ENCODE results near the gene CYB5D1.
"Not testable (repeated sequence)": the region's sequence is repeated elsewhere in the genome, so short reads cannot be mapped to it uniquely, and the experiment has no call there.

The CYB5D1 gene, protein sequence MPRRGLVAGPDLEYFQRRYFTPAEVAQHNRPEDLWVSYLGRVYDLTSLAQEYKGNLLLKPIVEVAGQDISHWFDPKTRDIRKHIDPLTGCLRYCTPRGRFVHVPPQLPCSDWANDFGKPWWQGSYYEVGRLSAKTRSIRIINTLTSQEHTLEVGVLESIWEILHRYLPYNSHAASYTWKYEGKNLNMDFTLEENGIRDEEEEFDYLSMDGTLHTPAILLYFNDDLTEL

DNA sequence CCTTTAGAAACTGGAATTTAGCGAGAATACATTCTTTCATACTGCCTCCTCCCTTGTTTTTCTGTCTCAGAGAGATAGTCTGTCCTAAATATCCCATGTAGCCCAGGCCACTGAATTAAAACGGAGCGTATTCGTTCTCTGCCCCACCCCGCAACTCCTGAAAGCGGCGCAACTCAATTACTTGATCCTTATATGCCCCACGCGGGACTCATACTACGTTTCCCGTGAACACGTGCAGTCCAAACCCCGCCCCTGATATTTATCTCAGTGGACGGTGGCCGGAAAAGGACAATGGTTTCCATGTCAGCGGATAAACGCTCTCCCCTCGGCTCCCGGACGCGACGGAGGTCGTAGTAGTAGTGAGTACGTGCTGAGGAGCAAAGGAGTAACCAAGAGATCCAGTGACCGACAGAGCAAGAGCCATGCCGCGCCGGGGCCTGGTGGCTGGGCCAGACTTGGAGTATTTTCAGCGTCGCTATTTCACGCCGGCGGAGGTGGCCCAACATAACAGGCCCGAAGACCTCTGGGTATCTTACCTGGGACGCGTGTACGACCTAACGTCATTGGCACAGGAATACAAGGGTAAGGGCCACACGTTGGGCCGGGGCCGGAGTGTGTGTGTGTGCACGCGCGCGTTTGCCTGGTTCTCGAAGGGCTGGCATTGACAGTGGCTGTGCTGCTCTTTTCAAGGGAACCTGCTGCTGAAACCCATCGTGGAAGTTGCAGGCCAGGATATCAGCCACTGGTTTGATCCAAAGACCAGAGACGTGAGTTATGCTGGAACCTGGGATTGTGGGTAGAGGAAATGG, at the start of gene CYB5D1:
TSS of gene CYB5D1 (plus strand) at position 291 of the 809 bp plus-strand sequence. CDS start at position 423, 132 bp downstream.
- H3K4me3 ChIP-seq (ENCODE audit: low read depth, low read length), result peak within 1 kb of the TSS; percentile 63
- TF ChIP-seq, protein P1, sequence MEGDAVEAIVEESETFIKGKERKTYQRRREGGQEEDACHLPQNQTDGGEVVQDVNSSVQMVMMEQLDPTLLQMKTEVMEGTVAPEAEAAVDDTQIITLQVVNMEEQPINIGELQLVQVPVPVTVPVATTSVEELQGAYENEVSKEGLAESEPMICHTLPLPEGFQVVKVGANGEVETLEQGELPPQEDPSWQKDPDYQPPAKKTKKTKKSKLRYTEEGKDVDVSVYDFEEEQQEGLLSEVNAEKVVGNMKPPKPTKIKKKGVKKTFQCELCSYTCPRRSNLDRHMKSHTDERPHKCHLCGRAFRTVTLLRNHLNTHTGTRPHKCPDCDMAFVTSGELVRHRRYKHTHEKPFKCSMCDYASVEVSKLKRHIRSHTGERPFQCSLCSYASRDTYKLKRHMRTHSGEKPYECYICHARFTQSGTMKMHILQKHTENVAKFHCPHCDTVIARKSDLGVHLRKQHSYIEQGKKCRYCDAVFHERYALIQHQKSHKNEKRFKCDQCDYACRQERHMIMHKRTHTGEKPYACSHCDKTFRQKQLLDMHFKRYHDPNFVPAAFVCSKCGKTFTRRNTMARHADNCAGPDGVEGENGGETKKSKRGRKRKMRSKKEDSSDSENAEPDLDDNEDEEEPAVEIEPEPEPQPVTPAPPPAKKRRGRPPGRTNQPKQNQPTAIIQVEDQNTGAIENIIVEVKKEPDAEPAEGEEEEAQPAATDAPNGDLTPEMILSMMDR (IDR thresholded peaks at IDR 0.05; ENCODE audit: low read depth, low read length, missing control alignments), result no peak
- peak; percentile 86 for DNase-seq (ENCODE audit: low read depth)

DNA sequence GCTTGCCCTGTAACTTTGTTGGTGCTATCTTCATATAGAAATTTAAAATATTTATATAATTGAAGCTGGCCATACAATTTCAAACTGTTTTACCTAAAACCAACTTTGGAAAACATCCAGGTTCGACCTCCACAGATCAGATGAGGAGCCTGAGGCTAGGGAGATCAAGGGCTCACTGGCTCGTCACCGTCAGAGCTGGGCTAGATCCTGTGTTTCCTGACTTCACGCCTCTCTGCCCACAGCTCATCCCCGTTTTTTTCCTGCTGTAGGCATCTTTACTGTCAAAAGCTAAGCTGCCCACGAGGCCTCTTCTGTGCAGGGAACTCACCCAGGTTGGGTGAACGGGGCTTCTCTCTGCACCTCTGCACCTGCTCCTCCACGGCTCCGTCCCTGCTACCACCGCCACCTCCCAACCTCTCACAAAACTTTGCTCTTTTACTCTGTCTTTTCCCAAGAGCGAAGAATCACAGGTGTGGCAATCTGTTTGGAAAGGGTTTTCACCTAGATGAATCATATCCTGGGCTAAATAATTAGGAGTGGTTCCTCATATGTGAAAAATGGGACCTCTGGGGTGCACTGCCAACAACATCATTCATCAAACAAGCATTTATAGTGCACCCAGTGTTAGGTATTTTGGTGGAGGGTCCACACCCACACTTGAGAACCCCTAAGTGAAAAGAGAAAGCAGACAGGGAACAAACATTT, 48.6 kb upstream of the CYB5D1 start:
- TF ChIP-seq, protein P1 (IDR thresholded peaks at IDR 0.05; ENCODE audit: low read depth, low read length, missing control alignments), result no peak
- H3K4me3 ChIP-seq (ENCODE audit: low read depth, low read length), result no peak overlapping the region
- no peak for DNase-seq (ENCODE audit: low read depth)

DNA sequence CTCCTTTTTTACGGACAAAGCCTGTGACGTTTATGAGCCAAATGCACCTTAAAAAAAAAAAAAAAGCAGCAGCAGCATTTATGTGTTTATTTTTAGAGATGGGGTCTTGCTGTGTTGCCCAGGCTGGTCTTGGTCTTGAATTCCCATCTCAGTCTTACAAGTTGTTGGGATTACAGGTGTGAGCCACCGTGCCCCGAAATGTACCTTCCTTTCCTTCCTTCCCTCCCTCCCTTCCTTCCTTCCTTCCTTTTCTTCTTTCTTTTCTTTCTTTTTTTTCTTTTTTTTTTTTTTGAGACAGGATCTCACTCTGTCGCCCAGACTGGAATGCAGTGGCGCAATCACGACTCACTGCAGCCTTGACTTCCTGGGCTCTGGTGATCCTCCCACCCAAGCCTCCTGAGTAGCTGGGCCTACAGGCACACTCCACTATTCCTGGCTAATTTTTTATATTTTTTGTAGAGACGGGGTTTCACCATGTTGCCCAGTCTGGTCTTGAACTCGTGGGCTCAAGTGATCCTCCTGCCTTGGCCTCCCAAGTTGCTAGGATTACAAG, 47.9 kb upstream of the CYB5D1 start:
- H3K4me3 ChIP-seq (ENCODE audit: low read depth, low read length); DNase-seq (ENCODE audit: low read depth): not testable (repeated sequence)

DNA sequence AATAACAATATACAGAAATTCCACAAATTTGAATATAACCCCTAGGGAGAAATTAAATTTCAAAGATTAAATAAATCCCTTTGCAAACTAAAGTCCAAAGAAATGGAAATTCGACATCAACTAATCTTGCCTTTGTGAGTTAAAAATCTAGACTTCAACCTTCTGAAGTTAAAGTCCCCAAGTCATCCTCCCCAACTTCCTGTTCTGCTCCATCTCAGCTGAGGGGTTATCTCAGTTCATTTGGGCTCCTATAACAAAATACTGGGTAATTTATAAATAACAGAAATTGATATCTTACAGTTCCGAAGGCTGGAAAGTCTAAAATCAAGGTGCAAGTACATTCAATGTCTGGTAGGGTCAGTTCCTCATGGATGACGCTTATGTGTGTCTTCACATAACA, 46.6 kb upstream of the CYB5D1 start:
- no peak for DNase-seq (ENCODE audit: low read depth)
- no peak overlapping the region for H3K4me3 ChIP-seq (ENCODE audit: low read depth, low read length)
- TF ChIP-seq, protein P1 (IDR thresholded peaks at IDR 0.05; ENCODE audit: low read depth, low read length, missing control alignments), result no peak

DNA sequence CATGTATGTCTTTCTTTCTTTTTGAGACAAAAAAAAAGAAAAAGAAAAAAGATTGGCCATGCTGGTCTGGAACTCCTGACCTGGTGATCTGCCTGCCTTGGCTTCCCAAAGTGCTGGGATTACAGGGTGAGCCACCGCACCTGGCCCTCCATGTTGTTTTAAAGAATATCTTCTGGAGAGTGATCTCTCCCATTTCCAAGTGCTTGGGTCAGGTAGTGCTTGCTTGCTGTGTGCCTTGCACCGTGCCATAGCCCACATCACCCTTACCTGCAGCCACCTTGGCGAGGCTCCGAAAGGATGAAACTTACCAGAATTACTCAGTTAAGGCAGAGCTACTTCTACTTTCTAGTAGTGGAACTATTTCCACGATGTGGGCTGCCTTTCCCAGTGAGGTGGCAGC, 42.8 kb upstream of the CYB5D1 start:
- H3K4me3 ChIP-seq (ENCODE audit: low read depth, low read length), result no peak overlapping the region
- DNase-seq (ENCODE audit: low read depth), result no peak
- TF ChIP-seq, protein P1 (IDR thresholded peaks at IDR 0.05; ENCODE audit: low read depth, low read length, missing control alignments), result no peak

DNA sequence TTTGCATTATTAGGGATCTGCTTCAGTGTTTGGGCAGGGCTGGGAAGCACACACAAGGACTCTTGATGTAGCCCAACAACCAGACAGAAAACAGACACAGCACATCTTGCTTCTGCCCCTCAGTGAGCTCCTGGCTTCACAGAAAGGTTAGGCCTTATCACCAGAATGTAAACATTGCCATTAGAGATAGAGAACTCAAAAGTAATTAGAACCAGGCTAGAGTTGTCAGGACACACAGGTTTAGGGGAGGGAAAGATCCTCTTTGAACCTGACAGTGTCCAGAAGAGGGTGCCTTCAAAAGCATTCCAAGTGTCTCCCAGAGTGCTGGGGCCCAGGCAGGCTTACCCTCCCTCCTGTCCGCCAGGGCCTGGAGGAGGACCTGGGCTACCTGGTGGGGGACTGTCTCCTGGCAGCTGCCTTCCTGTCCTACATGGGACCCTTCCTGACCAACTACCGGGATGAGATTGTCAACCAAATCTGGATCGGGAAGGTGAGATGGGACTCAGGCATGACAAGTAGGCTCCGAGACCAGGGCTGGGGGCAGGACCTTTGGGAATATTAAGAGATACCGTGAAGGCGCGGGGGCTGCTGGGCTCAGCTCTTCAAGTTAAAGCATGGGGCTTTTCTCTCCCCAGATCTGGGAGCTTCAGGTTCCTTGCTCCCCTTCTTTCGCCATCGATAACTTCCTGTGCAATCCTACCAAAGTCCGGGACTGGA, 40.7 kb upstream of the CYB5D1 start:
- TF ChIP-seq, protein P1 (IDR thresholded peaks at IDR 0.05; ENCODE audit: low read depth, low read length, missing control alignments), result no peak
- DNase-seq (ENCODE audit: low read depth), result no peak
- H3K4me3 ChIP-seq (ENCODE audit: low read depth, low read length), result no peak overlapping the region

All from GM12864 (cell line).